Type B pancreatic cell (in vitro differentiated cells): ENCODE results near the gene G0S2. TPM values are rescaled to one million over a fixed set of nuclear protein-coding genes. Genes with fewer than 3 reads are reported as not detected.

Source experiments
- DNase-seq: peaks from one replicate; pipeline ENCODE4 v3.0.0; 2021; ENCODE audit warnings: mixed read lengths; ENCODE audit not compliant: unreplicated experiment; ENCODE audit errors: extremely low spot score
- H3K27ac Mint-ChIP-seq: 2 replicates; pipeline ENCODE4 v1.8.0; 2021; ENCODE audit warnings: mild to moderate bottlenecking, mixed read lengths
- H3K27me3 Mint-ChIP-seq: 2 replicates; pipeline ENCODE4 v1.8.0; 2021; ENCODE audit warnings: mixed read lengths
- H3K36me3 Mint-ChIP-seq: 2 replicates; pipeline ENCODE4 v1.8.0; 2021; ENCODE audit warnings: mixed read lengths
- H3K4me1 Mint-ChIP-seq: one replicate; pipeline ENCODE4 v1.8.0; 2021; ENCODE audit warnings: mixed read lengths; ENCODE audit not compliant: unreplicated experiment
- H3K4me3 Mint-ChIP-seq: 2 replicates; pipeline ENCODE4 v1.8.0; 2021; ENCODE audit warnings: mild to moderate bottlenecking, mixed read lengths
- H3K9me3 Mint-ChIP-seq: 2 replicates; pipeline ENCODE4 v1.8.0; 2021; ENCODE audit warnings: mixed read lengths
- total RNA-seq: library from RNA; stranded (reverse); gene quantifications from 2 replicates; pipeline ENCODE4 v1.2.1, GENCODE V29; 2021; ENCODE audit warnings: low replicate concordance
- TF ChIP-seq, protein P1 (sequence below): fragments of 200-600 bp; sonication (generic); conservative IDR thresholded peaks from 2 replicates; pipeline ENCODE4 v1.5.0; 2021; ENCODE audit warnings: antibody characterized with exemption, mild to moderate bottlenecking

Gene G0S2
- total RNA-seq, 1 donor from 2014 or later: 6.4 TPM

DNA sequence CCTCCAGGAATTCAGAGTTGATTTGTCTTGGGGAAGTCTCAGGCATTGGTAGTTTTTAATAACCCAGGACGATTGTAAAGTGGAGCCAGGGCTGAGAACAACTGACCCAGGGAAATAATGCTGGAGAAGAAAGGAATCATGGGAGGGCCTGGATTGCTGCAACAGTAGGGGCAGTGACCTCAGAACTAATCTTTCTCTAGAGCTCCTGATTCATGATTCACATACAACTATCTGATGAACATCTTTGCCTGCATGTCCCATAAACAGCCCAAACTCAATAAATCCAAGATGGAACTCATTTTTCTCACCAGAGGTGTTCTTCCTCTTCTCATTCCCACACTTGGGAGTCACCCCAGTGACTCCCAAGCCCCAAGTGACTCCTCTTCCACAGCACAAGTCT lies 8.1 kb upstream of the G0S2 start:
- no peak overlapping the region for H3K4me3 Mint-ChIP-seq
- peaks cover 8% of the 10 kb centered on the region for H3K9me3 Mint-ChIP-seq
- H3K36me3 Mint-ChIP-seq: no peaks in the 10 kb centered on the region
- H3K27me3 Mint-ChIP-seq: peaks cover 42% of the 10 kb centered on the region
- TF ChIP-seq, protein P1, sequence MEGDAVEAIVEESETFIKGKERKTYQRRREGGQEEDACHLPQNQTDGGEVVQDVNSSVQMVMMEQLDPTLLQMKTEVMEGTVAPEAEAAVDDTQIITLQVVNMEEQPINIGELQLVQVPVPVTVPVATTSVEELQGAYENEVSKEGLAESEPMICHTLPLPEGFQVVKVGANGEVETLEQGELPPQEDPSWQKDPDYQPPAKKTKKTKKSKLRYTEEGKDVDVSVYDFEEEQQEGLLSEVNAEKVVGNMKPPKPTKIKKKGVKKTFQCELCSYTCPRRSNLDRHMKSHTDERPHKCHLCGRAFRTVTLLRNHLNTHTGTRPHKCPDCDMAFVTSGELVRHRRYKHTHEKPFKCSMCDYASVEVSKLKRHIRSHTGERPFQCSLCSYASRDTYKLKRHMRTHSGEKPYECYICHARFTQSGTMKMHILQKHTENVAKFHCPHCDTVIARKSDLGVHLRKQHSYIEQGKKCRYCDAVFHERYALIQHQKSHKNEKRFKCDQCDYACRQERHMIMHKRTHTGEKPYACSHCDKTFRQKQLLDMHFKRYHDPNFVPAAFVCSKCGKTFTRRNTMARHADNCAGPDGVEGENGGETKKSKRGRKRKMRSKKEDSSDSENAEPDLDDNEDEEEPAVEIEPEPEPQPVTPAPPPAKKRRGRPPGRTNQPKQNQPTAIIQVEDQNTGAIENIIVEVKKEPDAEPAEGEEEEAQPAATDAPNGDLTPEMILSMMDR: no peak
- DNase-seq: no peak
- H3K4me1 Mint-ChIP-seq: no peaks in the 10 kb centered on the region
- no peak overlapping the region for H3K27ac Mint-ChIP-seq

GRCh38 chr1:209667708-209668107 lies 7.5 kb upstream of the G0S2 start:
- DNase-seq: no peak
- Mint-ChIP-seq H3K9me3 (peaks cover 8% of the 10 kb centered on the region), H3K27ac (no peak overlapping the region), H3K4me1 (no peaks in the 10 kb centered on the region), H3K4me3 (no peak overlapping the region), H3K27me3 (peaks cover 45% of the 10 kb centered on the region), H3K36me3 (no peaks in the 10 kb centered on the region)
- TF ChIP-seq, protein P1: no peak

GRCh38 chr1:209670441-209671082 lies 4.7 kb upstream of the G0S2 start:
- Mint-ChIP-seq H3K27ac (no peak overlapping the region), H3K9me3 (peaks cover 5% of the 10 kb centered on the region), H3K36me3 (peaks cover 3% of the 10 kb centered on the region), H3K4me1 (peaks cover 11% of the 10 kb centered on the region), H3K4me3 (no peak overlapping the region), H3K27me3 (peaks cover 56% of the 10 kb centered on the region)
- TF ChIP-seq, protein P1: no peak
- no peak for DNase-seq

DNA sequence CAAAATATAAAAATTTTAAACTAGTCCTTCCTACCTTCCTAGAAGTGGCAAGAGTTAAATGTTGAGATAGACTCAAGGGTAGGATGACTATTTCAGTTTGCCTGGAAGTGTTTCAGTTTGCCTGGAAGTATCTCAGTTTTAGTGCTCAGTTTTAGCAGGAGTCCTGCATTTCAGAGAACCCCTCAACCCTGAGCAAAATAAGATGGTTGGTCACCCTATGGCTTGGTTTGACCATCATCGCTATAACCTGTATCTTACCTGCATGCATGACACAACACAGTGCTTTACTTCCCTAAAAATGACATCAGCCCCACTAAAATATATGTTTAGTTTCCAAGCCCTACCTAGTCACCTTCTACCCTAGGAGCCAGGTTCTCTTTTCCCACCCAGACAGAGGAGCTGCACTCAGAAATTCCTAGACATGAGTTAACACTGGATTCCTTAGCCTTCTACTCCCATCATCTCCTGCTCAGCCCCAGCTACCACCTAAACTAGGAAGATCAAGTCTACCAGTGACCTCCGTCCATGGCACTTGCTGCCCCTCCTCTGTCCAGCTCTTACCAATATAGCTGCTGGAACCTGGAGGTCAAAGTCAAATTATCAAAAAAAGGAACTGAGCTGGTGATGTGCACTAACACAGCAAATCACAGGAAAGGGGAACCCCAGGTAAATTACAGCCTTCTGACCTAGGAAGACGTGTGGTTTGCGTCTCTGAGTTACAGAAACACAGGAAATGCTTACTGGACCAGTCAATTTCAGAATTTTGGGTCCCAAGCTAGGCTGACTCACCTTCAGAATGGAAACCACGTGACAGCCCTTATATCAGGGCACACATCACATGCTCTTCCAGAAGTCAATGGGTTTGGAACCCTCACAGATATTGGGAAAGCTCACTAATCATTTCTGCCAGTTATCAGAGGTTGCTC lies 2.2 kb upstream of the G0S2 start:
- Mint-ChIP-seq H3K27ac (no peak overlapping the region), H3K4me1 (peaks cover 17% of the 10 kb centered on the region), H3K9me3 (peaks cover 5% of the 10 kb centered on the region), H3K36me3 (peaks cover 3% of the 10 kb centered on the region), H3K4me3 (no peak overlapping the region), H3K27me3 (peaks cover 80% of the 10 kb centered on the region)
- TF ChIP-seq, protein P1: no peak
- no peak for DNase-seq

DNA sequence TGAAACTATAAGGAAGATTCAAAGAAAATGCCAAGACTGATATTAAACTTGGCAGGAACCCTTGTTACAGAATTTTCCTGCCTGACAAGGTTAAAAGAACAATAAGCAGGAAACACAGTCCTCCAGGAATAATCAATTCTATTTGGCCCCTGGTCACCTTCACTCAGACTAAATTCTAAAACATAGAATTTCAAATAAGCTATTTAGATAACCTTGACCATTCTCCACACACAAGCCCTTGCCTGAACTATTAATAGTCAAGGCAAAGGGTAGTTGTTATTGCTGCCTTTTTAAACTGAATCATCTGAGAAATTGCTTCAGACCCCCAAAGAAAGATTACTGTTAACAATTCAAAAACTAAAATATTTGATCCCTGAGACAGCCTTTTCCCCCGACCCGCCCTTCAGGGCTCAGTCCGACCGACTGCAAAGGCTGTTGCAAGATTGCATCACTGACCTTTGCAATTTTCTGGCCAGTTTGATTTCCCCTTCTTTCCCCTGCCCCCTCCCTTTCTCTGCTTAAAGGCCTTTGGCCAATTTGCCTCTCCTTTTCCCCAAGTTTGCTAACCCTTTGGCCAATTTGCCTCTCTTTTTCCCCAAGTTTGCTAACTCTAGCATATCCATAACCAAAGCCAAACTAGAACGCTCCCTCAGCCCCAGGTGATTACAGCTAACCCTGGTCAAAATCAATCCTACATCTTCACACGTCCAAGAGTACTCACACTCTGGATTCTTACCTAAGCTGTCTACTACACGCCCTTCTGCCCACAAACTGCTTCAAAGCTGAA lies 1.4 kb upstream of the G0S2 start:
- Mint-ChIP-seq H3K9me3 (peaks cover 5% of the 10 kb centered on the region), H3K27me3 (peaks cover 87% of the 10 kb centered on the region), H3K27ac (peak overlapping the region; percentile 4), H3K4me3 (peak overlapping the region; percentile 85), H3K36me3 (peaks cover 3% of the 10 kb centered on the region), H3K4me1 (peaks cover 17% of the 10 kb centered on the region)
- TF ChIP-seq, protein P1: no peak
- DNase-seq: no peak
